ENCODE data around the gene TMEFF2.

GRCh38 chr2:192159736-192160135 lies 35.0 kb downstream of the TMEFF2 start:
- TF ChIP-seq POLR2AphosphoS5 (IDR thresholded peaks at IDR 0.05; ENCODE audit: low read depth, low read length) (no peak), POLR2A (IDR thresholded peaks at IDR 0.05; ENCODE audit: low read depth, low read length) (no peak), TAF1 (IDR thresholded peaks at IDR 0.05; ENCODE audit: borderline replicate concordance, low read depth, low read length) (no peak)
